CD4-positive, alpha-beta T cell treated with Interleukin-6 for 4 hours (primary cell): Measurements from ENCODE around the gene TOMM6.
A peak's percentile ranks its signal among the peaks of the same experiment; 100 is the strongest.
"Not testable (repeated sequence)": the region's sequence is repeated elsewhere in the genome, so short reads cannot be mapped to it uniquely, and the experiment has no call there.

Experiments used
- DNase-seq: peaks from one replicate; pipeline ENCODE4 v3.0.0-alpha.2; 2020; ENCODE audit warnings: mixed read lengths

The TOMM6 gene

GRCh38 chr6:41766043-41766664 lies 21.3 kb upstream of the TOMM6 start:
- not testable (repeated sequence) for DNase-seq

DNA sequence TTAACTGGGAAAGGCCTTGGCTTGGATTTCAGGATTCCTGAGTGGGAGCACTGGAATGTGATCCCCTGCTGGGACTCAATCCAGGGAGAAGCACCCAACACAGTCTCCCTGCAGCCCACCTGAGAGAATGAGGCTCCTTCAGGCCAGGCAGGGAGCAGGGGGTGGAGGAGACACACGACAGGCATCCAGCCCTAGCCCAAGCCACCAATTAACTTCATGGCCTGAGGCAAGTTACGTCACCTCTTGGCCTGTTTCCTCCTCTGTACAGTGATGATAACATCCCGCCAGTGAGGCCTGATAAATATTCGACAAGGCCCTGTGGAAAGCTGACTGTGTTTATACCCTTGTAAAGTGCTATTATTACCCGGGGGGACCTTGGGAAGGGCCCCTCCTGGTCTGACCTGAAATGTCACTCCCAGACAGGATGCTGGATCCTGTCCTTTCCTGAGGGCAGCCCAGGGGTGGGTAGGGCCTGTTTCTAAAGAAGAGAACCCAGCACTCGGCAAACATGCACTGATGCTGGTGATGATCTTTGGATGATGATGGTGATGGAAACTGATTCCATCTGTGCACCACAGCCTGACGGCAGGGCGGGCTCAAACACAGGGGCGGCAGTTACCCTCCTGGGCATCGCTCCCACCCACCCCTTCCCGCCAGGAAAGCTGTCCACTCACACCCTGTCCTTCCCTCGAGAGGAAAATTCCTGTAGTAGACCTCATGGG lies 20.2 kb upstream of the TOMM6 start:
- no peak for DNase-seq

- no peak for DNase-seq
These were observed 18.8 kb upstream of the TOMM6 start for GRCh38 chr6:41768545-41769308.

DNA sequence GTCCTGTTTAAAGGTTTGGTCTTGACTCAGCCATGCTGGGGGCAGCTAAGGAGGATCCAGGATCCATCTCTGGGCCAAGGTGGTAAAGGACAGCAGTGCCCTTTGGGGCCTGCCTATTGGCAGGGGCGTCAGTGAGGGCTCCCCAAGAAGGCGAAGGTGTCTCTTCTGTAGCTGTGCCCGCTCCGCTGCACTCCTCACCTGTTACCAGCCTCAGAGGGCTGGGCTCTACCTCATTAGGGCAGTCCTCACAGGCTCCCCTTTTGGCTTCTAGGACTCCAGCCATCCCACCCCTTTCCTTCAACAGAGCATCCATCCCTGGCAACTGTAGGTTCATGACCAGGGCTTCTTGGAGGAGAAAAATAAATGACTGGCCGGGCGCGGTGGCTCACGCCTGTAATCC lies 18.1 kb upstream of the TOMM6 start:
- DNase-seq: no peak

GRCh38 chr6:41770381-41771057 lies 17.0 kb upstream of the TOMM6 start:
- no peak for DNase-seq

GRCh38 chr6:41771058-41771983 lies 16.2 kb upstream of the TOMM6 start:
- DNase-seq: no peak

- no peak for DNase-seq
These were observed 12.7 kb upstream of the TOMM6 start for GRCh38 chr6:41774841-41775240.

GRCh38 chr6:41775293-41775882 lies 12.1 kb upstream of the TOMM6 start:
- DNase-seq: no peak

GRCh38 chr6:41777551-41778285 lies 9.8 kb upstream of the TOMM6 start:
- DNase-seq: no peak

DNA sequence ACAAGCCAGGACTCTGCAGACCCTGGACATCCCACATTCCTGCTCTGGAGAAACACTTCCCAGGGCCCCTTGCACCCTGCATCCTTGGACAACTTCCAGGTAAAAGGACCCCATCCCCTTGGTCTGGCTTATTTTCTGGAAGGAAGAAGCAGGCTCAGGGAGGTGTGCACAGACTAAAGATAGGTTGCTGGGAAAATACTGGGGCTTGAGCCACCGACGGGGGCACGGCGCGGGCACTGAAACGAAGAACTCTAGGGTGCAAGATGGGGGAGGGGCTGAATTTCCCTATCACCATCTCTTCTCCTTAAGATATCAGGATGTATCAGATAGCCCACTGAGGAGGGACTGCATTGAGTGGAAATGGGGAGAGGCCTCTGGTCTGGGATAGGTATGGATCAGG lies 8.6 kb upstream of the TOMM6 start:
- DNase-seq: no peak

- no peak for DNase-seq
These were observed 8.2 kb upstream of the TOMM6 start for GRCh38 chr6:41779336-41779735.

DNA sequence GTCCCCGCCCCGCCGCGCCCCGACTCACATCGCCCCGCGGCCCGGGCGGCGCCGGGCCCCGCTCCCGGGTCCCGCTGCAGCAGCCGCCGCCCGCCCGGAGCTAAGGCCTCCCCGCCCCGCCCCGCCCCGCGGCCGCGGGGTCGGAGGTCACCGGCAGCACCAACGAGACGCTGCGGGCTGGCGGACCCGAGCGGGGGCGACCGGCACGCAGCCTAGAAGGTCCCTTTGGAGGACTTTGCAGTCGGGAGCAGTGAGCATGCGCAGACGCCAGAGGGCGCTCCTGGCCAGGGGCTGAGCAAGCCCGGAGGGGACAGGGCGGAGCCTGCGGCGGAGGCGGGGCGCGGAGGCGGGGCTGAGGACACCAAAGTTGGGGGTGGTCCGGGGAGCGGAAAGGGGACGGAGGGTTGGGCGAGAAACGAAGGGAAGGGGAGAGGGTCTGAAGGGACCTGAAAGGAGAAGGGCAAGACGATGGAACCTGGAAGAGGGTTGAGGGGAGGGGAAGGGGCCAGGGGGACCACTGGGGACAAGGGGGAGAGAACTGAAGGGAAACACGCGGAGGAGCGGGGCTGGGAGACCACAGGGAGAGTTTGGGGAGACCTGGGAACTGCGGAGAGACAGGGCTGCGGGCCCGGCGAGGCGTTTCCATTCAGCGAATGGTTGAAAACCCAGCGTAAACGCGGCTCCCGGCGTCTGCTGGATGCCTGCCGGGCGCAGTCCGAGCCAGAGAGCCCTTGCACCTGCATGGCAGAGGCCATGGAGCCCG lies 7.5 kb upstream of the TOMM6 start, which contains the start of gene FRS3:
Gene FRS3 (minus strand): TSS at position 113 of the 763 bp plus-strand sequence. CDS start 2,913 bp downstream, outside the sequence.
- peak; percentile 100 for DNase-seq

GRCh38 chr6:41780551-41781365 lies 6.7 kb upstream of the TOMM6 start, which contains the start of gene PRICKLE4:
PRICKLE4 (plus strand) TSS chr6:41780782; CDS start chr6:41783474, 2,692 bp downstream.
- no peak for DNase-seq

- no peak for DNase-seq
These were observed 6.1 kb upstream of the TOMM6 start for GRCh38 chr6:41781366-41781730.

DNA sequence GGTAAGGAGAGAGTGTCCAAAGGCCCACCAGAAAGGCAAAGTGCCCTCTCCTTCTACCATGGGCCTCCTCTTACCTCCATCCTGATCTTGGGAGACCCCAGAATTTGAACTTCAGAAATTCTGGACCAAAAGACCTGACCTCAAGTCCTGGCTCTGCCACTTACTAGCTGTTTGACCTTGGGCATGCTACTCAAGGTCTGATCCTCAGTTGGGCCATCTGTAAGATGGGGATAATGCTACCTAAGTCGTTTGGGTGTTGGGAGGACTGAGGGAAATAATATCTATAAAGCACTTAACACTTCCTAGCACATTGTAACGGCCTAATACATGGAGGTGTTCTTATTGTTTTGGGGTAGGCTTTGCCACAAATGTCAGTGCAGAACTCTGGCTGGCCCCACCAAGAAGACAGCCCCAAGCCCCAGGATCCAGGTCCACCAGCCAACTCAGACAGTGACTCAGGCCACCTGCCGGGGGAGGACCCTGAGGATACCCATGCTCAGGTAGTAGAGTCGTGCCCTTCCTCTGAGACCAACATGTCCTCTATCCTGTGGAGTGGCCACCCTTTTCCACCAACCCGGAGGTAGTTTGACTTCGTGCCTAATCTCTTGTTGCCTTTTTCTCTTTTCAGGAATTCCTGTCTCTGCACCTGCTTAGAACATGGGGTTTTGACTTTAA lies 4.3 kb upstream of the TOMM6 start:
- no peak for DNase-seq

GRCh38 chr6:41784581-41785171 lies 2.8 kb upstream of the TOMM6 start:
- DNase-seq: no peak

DNA sequence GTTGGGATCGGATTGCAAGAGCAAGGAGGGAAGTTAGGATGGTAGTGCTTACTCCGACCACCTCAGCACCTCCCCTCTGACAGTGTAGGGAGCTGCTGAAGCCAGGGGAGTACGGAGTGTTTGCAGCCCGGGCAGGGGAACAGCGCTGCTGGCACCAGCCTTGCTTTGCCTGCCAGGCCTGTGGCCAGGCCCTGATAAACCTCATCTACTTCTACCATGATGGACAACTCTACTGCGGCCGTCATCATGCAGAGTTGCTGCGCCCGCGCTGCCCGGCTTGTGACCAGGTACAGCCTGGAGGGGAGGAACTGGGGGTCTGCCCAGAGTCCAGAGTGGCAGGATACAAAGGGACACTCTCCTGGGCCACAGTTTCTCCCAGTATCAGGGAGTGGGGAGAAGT lies 2.2 kb upstream of the TOMM6 start:
- no peak for DNase-seq
